Melanocyte of skin (primary cell): ENCODE data around the gene SYP. TPM values are rescaled to one million over a fixed set of nuclear protein-coding genes. Genes with fewer than 3 reads are reported as not detected.

Experiments used
- small RNA-seq, 2 donors: library from RNA; depleted of rRNA; stranded (forward); fragments of <200 nt; gene quantifications; one replicate each; pipeline ENCODE3, GENCODE V24; 2012
- total RNA-seq, 2 donors: library from RNA; depleted of rRNA; stranded (reverse); fragments of >200 nt; gene quantifications; 2 replicates each; pipeline ENCODE4 v1.2.3, GENCODE V29; 2012

The SYP gene
- total RNA-seq = 1 to 10 TPM; 1.3 to 2.1 TPM

DNA sequence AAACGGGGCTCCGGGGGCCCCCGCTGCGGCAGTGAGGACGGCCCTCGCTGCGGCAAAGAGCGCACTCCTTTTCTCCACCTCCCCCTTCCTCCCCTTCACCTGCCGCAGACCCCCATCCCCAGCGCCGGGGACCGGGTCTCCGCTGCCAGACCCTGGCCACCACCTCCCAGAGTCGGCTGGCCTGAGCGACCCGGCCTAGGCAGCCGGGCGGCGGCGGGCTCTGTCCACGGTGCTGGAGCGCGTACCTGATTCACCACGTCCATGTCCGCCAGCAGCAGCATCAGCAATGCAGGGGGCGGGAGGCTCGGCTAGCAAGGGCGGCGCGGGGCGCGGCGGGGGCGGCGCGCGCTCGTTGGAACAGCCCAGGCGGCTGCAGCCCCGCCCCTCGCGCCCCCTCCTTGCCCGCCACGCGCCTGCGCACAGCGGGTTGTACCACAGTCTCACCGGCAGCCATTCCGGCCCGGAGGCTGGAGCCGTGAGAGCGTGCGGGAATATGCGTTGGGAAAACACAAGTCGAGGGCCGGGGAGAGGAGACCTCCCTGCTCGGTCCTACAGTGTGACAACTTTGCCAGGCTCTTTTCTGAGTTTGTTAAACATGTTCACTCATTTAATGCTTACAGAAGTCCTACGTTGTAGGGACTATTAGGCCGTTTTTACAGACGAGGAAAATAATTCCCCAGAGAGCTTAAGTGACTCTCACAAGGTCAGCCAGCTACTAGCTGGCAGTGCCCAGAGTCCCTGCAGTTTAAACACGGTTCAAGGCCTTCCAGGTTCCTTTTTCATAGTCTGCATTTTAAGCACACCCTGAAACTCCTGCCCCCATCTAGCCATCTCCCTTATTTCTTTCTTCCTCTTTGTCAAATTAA is at the start of gene SYP:
Gene SYP (minus strand): TSS at position 288 of the 866 bp plus-strand sequence. CDS start 7 bp downstream, at position 281.

DNA sequence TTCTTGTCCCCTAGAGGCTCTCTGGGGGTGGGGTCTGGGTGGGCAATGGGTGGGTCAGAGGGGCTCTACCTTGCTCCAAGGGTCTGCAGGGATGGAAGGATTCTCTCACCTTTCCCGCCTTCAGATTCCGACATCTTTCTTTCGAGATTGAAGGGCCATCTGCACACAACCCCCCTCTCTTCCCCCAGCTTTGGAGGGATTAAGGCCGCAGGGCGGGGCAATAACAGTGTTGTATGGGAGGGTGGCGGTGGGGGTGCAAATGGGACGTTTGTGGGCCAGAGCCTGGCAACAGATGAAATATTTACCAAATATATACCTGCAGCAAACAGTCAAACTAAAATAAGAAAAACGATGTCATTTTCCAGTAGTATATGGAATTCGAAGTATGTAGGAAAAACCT is 33.2 kb upstream of the SYP start, which contains the start of gene CACNA1F:
Gene CACNA1F (minus strand): TSS at position 165 of the 400 bp plus-strand sequence. CDS start 31 bp downstream, at position 134.

DNA sequence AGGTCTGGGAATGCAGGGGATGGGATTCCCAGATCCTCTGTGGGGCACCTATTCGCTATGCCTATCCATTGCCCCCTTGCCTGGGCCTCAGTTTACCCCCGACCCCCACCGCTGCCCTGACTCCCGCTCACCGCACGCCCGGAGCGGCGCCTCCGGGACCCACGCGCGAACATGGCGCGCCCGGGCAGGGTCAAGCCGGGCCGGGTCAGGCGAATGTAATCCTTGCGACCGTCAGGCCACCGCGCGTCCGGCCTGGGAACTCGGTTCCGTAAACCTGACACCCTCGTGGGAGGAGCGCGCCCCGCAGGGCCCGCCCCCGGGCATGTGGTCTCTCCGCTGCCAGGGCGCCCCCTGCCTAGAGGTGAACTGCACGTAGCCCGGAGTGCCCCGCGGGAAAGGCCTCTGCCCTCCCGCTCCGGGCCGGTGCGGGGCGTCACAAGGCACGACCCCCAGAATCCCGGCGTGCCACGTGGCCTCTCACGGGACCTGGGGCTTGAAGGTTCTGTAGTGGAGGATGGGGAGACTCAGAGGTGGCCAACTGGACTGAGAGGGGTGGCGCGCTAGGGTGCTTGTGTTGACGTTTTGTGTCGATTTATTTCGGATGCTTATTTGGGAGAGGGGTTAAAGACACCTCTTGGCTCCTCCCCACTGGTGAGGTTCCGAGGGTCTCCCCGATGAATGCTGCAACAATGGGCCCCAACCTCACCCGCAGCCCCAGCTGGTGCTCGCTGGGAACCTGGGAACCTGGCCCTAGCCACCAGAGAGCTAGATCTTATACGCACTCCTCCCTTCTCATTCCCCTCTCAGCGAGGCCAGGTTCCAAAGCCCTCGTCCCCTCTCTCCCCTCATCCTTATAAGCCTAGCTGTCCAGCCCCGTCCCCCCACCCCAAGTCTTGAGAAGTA is 13.6 kb downstream of the SYP start, which contains the start of gene PRICKLE3:
Gene PRICKLE3 (minus strand): TSS at position 249 of the 903 bp plus-strand sequence. CDS start 76 bp downstream, at position 173.

DNA sequence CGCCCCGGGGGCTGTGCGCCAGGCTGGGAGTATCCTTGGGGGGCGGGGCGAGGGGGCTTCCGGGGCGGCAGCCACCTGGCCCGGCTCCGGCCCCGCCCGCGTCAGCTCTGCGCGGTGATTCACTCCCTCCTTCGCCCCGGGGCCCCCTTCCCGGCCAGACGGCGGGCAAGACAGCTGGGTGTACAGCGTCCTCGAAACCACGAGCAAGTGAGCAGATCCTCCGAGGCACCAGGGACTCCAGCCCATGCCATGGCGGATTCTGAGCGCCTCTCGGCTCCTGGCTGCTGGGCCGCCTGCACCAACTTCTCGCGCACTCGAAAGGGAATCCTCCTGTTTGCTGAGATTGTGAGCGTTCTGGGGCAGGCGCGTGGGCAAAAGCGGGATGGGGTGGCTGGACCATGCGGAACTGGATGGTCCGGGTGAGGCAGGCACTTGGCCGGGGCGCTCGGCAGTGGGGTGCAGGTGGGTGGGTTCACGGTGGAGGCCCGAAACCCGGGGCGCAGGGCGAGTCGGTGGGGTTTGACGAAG is 28.2 kb downstream of the SYP start, which contains the start of gene PLP2:
Gene PLP2 (plus strand): TSS at position 147 of the 528 bp plus-strand sequence. CDS start 103 bp downstream, at position 250.

GRCh38 chrX:49162620-49163019 is 37.4 kb downstream of the SYP start, which contains the start of gene MAGIX:
MAGIX (plus strand) TSS chrX:49162758; CDS start chrX:49162890, 132 bp downstream.

Small RNA genes within 50 kb of the gene (small RNA-seq; reads per million reads assigned to genes)
- 0 reads per million in 2 donors for gene RN7SL262P

Other genes starting within 250 kb of the SYP start
- 10 to 100 TPM; 24.0 to 28.9 TPM for gene OTUD5, start 242.6 kb downstream of the SYP start, total RNA-seq
- gene KCND1, start 228.3 kb downstream of the SYP start, total RNA-seq = under 1 TPM; 0.34 to 1.00 TPM
- 10 to 100 TPM; 13.4 to 16.3 TPM for gene GRIPAP1, start 197.9 kb downstream of the SYP start, total RNA-seq
- gene TFE3, start 156.8 kb downstream of the SYP start, total RNA-seq = 10 to 100 TPM; 24.1 to 25.3 TPM
- 1 to 10 TPM in 1 of 2 donors, under 1 TPM in 1; 0.69 to 1.3 TPM for gene CCDC120, start 141.2 kb downstream of the SYP start, total RNA-seq
- gene PRAF2, start 126.2 kb downstream of the SYP start, total RNA-seq = 1 to 10 TPM; 7.7 to 7.9 TPM
- gene WDR45, start 120.3 kb downstream of the SYP start, total RNA-seq = 10 to 100 TPM; 44.3 to 47.8 TPM
- 10 to 100 TPM; 12.7 to 16.0 TPM for gene GPKOW, start 76.5 kb downstream of the SYP start, total RNA-seq
- 1 to 10 TPM; 1.7 to 3.1 TPM for gene MAGIX, start 37.4 kb downstream of the SYP start, total RNA-seq
- 10 to 100 TPM; 28.9 to 57.6 TPM for gene PLP2, start 28.3 kb downstream of the SYP start, total RNA-seq
- gene PRICKLE3, start 13.8 kb downstream of the SYP start, total RNA-seq = 1 to 10 TPM; 5.0 to 9.6 TPM
- under 1 TPM in 1 of 2 donors, not detected in 1; under 0.01 TPM for gene CACNA1F, start 33.1 kb upstream of the SYP start, total RNA-seq
- 10 to 100 TPM; 16.0 to 18.6 TPM for gene CCDC22, start 35.3 kb upstream of the SYP start, total RNA-seq
- gene FOXP3, start 64.5 kb upstream of the SYP start, total RNA-seq = under 1 TPM in 1 of 2 donors, not detected in 1; 0.34 TPM
- 1 to 10 TPM; 6.9 to 7.3 TPM for gene PPP1R3F, start 69.6 kb upstream of the SYP start, total RNA-seq
- not detected for gene GAGE10, start 103.5 kb upstream of the SYP start, total RNA-seq
- not detected for gene GAGE12J, start 121.8 kb upstream of the SYP start, total RNA-seq
- not detected for gene GAGE13, start 131.4 kb upstream of the SYP start, total RNA-seq